Measurements from ENCODE around the gene NRSN1.
"Not testable (repeated sequence)": the region's sequence is repeated elsewhere in the genome, so short reads cannot be mapped to it uniquely, and the experiment has no call there.

Gene NRSN1

DNA sequence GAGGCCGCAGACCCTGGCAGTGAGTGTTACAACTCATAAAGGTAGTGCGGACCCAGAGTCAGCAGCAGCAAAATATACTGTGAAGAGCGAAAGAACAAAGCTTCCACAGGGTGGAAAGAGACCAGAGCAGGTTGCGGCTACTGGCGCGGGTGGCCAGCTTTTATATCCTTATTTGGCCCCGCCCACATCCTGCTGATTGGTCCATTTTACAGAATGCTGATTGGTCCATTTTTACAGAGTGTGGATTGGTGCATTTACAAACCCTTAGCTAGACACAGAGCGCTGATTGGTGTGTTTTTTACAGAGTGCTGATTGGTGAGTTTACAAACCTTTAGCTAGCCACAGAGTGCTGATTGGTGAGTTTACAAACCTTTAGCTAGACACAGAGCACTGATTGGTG, 16.7 kb downstream of the NRSN1 start:
- DNase-seq (ENCODE audit: low read depth), result not testable (repeated sequence)

DNA sequence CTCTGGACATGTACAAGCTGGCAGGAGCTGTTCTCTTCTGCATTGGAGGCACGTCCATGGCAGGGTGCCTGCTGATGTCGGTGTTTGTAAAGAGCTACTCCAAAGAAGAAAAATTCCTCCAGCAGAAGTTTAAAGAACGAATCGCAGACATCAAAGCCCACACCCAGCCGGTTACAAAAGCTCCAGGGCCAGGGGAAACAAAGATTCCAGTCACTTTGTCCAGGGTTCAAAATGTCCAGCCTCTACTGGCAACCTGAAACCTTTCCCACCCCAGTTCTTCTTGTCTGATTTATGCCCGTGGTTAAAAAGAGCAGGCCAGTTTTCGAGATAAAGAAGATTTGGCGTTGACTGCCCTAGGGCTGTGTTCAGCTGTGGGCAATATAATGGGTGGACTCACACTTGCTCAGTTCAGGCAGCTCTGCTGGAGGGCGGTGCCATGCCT, 19.7 kb downstream of the NRSN1 start:
- no peak for DNase-seq (ENCODE audit: low read depth)

DNA sequence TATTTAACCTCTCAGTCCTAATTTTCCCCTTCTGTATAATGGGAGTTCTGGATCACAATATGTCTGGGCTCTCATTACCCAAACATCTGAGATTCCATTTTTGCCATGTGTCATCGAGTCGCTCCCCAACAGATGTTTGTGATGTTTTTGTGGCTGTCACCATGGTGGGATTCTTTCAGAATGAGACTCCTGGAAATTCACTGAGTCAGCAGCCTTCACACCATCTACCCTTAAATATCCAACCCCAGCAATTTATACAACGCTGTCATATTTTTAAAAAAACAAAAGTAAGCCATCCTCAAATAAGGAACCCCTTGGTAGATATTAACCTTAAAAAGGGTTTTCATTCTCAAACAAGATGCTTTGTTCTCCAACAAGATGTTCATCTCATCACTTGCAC, 20.9 kb downstream of the NRSN1 start:
- no peak for DNase-seq (ENCODE audit: low read depth)

DNA sequence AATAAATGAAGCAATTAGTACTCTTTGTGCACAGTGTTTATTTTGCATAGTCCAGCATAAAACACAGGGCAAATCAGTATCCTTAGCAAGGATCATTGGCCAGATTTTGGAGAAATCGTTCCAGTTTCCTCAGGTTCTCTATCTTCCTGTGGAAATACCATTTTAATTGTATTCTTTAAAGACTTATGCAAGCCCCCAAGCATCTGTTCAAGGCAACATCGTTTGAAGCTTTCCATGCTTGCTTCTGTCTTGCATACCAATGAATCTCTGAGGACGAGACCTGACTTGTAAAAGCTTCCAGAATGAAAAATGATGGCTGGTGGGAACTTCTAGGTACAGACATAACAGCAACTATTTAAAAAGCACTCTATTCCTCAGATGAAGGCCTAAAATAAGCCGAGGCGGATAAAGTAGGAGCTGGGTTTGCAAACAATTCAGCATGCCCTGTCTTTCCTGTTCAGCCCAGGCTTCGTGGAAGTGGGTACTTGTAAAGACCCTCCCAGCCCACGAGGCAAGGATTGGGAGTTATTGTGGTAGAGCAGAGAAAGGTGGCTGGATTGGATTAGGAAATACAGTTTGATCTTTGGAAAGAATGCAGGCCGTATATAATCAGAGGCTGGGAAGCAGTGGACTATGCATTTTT, 21.6 kb downstream of the NRSN1 start:
- no peak for DNase-seq (ENCODE audit: low read depth)

DNA sequence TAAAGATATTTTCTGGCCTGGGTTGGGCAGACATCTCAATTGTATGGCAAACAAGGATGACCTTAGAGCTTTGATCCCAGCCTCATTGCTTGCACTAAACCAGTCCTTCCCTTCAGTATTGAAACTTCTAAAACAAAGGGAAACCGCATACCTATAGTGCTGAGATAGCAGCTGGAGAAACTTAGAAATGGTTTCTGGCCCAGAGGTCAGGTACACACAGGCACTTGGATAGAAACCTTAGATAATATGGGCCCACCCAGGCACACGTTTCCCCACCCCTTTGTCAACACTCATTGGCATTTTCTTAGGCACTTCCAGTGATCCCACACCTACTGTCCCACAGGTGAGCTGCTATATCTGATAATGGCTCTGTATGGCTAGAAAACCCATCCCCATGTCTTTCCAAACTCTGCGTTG, 22.1 kb downstream of the NRSN1 start:
- DNase-seq (ENCODE audit: low read depth), result no peak

DNA sequence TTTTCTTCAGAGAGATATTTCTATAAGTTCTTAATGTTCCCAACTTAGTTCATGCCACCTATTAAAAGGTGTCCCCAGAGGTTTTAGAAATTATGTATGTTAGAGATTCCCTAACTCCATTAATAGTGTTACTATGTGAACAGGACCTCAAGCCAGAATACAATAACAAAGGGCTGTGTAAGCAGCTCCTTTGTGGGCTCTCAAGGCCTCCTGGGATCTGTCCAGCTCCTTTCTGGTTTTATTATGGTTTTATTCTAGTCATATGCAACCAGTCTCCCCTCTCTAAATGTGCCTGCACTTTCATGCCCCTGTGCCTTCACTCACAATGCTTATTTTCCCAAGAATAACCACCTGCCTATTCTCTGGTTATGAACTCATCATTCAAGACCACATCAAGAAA, 22.7 kb downstream of the NRSN1 start:
- no peak for DNase-seq (ENCODE audit: low read depth)

DNA sequence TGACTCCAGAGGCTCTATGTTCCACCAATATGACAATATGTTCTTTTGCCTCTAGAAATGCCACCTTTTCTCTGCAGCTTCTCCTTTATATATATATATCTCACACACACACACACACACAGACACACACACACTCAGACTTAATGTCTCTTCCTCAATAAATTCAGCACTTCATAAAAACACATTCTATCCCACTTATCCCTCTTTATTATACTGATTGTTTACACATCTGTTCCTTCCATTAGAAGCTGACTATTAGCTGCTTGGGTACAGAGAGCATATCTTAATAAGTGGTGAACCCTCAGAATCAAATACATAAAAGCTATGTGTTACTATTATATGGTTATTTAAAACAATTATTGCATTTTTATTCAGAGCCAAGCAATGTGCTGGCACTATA, 23.3 kb downstream of the NRSN1 start:
- no peak for DNase-seq (ENCODE audit: low read depth)

DNA sequence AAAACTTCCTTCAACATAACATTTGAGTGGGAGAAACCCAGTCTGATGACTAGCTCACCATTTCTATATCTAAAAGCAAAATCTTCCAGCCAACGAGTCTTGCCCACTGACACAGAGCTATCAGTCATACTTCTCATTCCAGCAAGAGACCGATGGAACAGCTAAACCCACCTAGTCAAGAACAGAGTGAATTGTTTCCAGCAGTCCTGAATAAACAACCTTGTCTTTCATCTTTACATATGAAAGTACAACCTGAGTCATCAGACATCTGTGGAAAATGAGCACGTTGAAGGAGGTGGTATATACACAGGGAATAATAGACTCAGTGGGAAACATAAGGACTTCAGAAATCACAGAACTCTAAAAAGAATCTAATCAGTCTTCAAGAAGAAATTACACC, 23.8 kb downstream of the NRSN1 start:
- no peak for DNase-seq (ENCODE audit: low read depth)

DNA sequence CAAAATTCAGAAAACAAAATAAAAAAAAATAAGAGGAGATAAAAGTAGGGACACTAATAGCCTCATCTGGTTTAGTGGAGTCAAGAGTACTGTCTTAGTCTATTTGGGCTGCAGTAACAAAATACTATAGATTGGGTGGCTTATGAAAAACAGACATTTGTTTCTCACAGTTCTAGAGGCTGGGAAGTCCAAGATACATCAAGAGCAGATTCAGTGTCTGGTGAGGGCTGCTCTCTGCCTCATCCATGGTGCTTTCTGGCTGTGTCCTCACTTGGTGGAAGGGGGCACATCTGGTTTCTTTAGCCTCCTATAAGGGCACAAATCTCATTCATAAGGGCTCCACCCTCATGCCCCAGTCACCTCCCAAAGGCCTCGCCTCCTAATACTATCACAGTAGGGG, 26.0 kb downstream of the NRSN1 start:
- DNase-seq (ENCODE audit: low read depth), result no peak

DNA sequence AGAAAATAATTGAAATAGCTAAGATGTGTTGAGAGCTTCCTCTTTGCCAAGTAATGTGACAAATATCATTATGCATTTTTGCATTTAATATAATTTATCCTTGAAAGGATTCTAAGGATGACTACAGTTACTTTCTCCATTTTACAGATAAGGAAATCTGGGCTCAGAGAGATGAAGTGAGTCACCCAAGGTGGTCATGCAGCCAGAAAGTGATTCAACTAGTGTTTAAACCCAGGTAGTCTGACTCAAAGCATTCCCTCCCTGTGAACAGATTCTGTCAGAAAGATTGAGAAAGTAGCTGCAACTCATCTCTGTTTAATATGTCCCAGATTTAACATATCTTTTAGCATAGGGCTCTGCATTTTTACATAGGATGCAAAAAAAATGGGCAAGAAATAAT, 28.1 kb downstream of the NRSN1 start:
- no peak for DNase-seq (ENCODE audit: low read depth)

DNA sequence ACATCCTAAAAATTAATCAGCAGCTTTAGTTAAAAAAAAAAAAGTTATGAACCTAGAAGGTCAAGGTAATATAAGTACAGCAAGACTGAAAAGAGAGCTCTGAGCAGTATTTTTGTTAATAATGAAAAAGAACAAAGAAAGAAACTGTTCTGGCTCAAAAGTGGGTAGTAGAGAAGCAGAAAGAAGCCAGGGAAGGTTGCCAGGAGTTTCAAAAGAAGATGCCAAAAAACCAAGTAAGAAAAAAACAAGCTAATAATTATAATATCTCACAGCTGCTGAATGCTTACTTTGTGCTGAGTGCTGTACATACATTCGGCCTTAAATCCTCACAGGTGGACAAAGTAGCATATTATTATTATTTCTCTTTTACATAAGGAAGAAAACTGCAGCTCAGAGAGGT, 31.9 kb downstream of the NRSN1 start:
- no peak for DNase-seq (ENCODE audit: low read depth)

DNA sequence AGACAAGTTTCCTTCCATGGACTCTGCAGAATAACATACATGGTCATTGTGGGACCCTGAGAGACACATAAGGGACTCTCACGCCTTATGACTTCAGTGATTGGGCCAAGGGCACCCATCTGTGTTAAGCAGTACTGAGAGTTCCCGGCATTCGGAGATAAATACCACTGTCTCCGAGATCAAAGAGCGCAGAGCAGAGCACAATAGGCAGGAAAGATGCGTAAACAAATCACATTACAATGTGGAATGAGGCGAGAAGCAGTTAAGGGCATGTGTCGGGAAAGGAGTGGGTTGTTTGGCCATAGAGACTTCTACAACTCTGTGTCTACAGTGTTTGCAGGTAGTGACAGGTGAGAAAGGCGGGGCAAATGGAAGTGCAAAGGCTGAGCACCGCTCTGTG, 57.6 kb downstream of the NRSN1 start:
- DNase-seq (ENCODE audit: low read depth), result no peak

DNA sequence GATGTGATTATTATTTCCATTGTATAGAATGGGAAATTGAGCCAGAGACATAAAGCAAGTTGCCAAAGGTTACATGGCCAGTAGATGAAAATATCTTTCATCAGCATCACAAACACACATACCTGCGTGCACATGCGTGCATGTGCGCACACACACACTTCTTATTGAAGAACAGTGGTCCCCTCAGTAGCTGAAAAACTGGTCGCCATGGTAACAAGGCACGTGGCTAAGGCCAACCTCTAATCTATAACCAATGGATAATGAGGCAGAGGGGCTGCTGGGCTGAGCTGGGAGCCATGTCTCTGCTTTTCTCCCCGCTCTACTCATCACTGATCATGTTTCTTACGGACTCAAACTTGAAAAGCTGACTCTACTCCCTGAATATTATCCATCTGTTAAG, 60.3 kb downstream of the NRSN1 start:
- DNase-seq (ENCODE audit: low read depth), result no peak

DNA sequence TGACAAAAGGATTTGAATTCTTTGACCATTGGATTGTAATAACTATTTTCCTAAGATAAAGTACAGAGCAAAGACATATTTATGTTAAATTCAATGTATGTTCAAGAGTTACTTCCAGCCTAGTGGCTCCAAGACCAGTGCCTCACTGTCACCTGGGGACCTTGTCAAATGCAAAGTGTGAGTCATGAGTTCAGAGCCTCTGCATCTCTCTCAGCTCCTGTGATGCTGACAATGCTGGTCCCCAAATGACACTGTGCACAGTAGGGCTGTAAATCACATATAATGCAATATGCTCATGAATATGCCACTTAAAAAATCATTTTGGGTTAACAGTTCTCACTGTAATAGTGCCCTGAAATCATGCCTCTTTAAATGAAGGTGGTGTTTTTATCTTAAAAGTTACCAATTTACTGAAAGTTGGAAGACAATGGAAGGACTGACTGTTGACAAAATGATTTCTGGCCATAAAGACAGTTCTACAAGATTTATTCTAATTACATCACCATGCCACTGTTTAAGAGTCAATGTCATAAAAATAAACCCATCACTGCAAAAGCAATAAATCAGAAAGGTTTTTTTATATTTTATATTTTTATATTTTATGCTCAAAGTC, 62.1 kb downstream of the NRSN1 start:
- no peak for DNase-seq (ENCODE audit: low read depth)

DNA sequence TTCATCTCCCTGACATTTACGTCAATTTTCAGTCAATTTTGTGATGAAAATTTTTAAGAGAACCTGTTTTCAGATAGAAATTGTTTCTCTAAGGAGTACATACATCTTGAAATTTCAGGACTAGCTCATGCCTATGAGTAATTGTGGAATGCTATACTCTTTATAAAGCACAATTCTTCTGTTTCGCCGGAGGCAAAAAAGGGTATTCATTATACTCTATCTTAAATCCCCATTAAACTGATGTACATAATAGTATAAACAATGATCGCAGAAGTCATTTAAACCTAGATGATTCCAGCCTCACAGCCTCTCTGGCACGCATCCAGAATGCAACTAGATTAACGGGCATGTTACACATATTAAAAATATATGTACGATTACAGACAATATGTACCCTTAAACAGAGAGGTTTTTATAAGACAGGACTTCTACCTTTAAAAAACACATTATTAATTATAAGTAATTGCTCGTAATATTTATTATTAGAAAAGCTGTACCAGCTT, 62.6 kb downstream of the NRSN1 start:
- DNase-seq (ENCODE audit: low read depth), result no peak

DNA sequence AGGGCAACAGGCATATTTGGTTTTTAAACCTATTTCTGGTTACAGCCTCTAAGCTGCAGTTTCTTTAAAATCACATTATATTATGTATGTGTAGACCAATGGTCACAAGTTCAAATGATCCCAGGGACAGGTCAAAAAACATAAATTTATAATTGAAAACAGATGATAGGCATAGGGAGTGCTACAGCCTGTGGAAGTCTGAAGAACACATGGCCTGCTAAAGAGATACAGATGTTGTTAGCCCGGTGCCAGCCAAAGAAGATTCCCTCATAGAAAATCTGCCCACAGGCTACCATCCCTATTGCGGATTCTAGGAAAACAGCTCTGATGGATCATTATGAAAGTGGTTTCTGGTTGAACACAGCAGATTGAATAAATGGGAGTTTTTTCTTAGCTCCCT, 65.3 kb downstream of the NRSN1 start:
- DNase-seq (ENCODE audit: low read depth), result no peak

DNA sequence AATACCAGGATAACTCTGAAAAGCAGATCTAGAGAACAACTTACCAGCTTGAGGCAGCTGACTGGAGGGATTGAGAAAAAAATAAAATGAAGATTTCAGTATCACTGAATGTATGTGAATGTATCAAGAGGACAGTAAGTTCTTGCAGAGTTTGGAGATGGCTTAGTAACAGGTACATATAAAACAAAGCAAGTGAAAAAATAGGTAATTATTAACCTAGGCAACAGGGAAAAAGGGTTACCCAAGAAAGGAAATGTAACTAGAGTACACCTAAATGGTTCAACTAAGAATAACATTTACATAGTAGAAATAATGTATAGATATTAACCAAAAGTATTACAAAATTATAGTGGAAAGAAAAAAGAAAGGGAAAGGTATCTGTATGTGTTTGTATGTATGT, 67.3 kb downstream of the NRSN1 start:
- no peak for DNase-seq (ENCODE audit: low read depth)

DNA sequence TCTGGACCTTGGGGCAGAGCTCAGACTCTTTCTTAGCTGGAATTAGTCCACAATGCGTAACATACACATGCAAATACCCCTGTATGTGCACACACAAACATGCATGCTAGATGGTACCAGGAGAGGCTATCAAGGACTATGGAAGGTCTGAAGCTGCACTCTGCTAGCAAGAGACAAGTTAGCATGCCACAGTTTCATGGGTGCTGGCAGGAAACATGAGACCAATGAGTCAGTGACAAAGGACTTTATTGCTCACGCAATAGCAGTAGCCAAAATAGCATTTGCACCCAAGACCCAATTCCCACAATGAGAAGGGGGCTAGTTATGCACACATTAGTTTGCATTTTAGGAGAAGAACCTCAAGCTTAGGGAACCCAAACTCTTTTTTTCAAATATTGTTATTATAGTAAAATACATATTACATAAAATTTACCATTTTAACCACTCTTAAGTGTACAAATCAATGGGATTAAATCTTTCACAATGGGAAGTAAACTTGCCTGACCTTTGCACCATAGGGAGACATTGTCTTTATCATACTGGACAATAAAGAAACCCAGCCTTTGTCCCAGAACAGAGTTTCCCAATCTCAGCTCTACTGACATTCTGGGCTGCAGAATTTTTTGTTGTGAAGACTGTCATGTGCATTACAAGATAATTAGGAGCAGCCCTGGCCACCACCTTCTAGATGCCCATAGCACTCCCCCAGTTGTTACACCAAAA, 69.1 kb downstream of the NRSN1 start:
- DNase-seq (ENCODE audit: low read depth), result no peak

DNA sequence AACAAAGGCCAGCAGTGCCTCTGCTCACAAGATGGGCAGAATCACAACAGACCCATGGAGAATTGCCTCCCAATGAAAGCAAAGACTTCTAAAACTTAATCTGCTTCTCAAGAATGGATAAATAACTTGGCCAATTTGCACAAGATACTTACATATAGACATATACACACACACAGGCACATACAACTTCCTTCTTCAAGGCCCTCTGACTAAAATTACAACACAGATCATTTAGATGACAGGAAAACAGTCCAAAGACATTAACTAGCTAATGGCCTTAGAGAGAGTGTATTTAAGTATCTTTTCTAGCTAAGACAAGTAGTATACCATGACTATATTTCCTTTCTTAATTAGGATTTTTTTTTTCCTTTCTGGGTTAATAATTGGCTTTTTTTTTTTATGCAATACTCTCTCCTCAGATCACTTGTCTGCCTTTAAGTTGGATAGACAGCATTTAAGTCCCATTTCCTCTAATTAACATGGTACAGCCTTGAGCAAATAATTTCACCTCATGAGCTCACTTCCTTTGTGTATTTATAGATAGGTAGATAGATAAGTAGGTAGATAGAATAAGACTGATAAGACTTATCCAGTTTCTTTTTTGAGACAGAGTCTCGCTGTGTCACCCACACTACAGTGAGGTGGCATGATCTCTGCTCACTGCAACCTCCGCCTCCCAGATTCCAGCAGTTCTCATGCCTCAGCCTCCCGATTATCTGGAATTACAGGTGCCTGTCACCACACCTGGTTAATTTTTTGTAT, 70.0 kb downstream of the NRSN1 start:
- no peak for DNase-seq (ENCODE audit: low read depth)
